HG02885 (cell line): ENCODE measurements around the gene OSGIN1.

Experiments used
- ATAC-seq: cut with Tn5 transposase; IDR thresholded peaks from one replicate; pipeline ENCODE4 v1.9.1; 2021; ENCODE audit warnings: mild to moderate bottlenecking; ENCODE audit not compliant: unreplicated experiment, poor library complexity

The OSGIN1 gene

GRCh38 chr16:83955218-83956130, 2.4 kb downstream of the OSGIN1 start:
- no peak for ATAC-seq

GRCh38 chr16:83956336-83957289, 3.6 kb downstream of the OSGIN1 start:
- ATAC-seq, result peak; percentile 48

DNA sequence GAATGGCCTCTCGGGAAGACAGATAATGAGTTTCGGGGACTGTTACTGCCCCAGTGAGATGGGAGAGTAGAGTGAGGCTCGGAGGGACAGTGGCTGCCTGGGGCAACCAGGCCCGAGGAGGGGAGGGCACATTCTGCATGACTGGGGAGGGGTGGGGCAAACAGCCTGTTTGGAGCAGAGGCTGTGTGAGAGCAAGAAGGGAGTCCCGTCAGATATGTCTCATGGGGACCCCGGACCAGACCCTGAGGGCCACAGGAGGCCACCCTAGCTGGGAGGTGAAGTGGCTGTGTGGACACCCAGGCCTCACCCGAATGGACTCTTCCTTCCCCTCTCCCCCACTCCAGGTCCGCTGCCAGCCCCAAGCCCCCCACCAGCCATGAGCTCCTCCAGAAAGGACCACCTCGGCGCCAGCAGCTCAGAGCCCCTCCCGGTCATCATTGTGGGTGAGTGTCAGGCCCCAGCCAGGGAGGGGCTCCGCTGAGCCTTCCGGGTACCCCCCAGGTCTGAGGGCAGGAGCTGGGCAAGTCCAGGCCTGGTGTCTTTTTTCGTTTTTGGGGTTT, 4.3 kb downstream of the OSGIN1 start:
- ATAC-seq, result no peak

GRCh38 chr16:83958137-83958845, 5.3 kb downstream of the OSGIN1 start:
- ATAC-seq, result no peak

- ATAC-seq, result no peak
Measured at GRCh38 chr16:83958846-83959565, 6.0 kb downstream of the OSGIN1 start.

DNA sequence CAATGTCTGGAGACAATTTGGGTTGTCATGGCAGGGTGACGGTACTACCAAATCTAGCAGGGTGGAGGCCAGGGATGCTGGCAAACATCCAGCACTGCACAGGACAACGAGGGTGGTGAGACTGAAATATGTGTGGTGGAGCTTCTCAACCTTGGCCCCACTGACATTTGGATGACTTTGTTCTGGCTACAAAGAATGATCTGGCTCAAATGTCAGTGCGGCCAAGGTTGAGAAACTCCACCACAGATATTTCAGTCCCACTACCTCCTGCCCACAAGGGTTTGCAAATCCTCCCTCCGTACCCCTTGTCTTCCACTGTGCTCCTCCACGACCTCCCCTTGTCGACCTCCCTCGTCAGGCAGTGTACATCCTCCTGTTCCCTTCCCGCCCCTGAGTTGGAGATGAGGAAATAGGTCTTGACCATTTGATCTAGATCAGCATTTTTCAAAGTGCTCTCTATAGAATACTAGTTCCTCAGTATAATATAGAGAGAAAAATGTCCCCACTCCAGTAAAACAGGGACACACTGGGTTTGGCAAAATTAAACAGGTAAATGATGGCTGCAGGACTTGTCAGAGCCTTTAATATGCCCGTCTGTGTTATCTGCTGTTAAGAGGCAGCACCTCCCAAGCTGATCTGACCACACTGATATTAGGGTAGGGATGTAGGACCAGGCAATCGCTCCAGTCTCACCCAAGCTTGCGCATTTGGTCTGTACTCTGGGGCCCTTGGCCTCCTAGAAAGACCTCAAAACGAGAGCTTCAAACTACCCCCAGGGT, 6.8 kb downstream of the OSGIN1 start:
- ATAC-seq, result no peak

GRCh38 chr16:83960521-83961249, 7.6 kb downstream of the OSGIN1 start:
- no peak for ATAC-seq

GRCh38 chr16:83961591-83961990, 8.6 kb downstream of the OSGIN1 start:
- no peak for ATAC-seq

DNA sequence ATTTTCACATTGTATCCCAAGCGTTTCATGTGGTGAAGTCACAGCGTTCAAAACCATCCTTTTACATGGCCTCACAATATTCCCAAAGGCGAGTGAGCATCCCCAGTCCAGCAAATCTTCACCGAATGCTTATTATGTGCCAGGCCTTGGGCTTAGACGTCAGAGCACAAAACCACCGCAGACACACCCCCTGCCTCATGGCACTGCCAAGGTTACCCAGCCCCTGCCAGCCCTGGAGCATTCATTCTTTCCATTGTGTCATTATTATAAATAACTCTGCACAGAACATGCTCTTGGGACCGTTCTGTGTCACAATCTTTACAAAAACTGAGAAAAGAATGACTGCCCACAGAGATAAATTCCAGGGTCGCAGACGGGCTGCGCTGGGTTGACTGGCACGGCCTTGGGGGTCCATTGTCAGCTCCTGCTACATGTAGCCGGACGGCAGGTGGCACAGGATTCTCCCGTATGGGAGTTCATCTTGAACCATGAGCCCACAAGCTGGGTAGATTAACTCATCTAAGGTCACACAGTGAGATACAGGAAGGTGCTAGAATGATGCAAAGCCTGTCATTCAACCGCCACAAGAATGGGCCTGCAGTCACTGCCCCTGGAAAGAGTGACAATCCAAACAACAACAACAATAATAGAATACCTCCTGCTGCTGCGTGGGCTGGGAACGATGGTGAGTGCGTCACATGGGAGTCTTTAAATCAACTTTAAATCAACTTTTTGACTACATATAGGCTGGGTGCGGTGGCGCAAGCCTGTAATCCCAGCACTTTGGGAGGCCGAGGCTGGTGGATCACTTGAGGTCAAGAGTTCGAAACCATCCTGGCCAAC, 10.5 kb downstream of the OSGIN1 start:
- no peak for ATAC-seq

GRCh38 chr16:83964684-83965443, 11.8 kb downstream of the OSGIN1 start:
- no peak for ATAC-seq

GRCh38 chr16:83965444-83966152, 12.6 kb downstream of the OSGIN1 start:
- ATAC-seq, result no peak

DNA sequence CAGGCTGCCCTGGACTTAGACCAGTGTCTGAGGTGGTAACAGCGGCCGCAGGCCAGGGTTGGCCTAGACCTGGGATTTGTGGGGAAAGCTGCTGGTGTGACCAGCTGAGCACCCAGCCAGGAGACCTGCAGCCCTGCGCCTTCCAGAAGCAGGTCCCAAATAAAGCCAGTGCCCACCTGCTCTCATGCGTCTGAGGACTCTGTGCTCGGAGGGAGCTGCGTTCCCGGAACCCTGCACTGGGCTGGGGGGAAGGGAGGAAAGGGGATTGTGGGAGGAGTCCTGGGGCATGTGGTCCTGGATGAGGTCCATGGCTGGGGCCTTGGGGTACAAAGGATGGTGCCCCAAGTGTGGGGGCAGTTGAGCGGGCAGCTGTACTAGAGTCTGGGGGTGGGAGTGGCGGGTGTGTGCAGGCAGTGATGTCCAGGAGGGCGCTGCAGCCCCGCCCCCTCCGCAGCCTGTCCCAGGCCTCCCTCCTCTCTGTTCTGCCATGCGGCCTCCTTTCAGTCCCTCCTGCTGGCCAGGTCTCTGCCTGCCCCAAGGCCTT, 13.2 kb downstream of the OSGIN1 start:
- ATAC-seq, result no peak

- no peak for ATAC-seq
Measured at GRCh38 chr16:83967091-83967490, 14.1 kb downstream of the OSGIN1 start.

GRCh38 chr16:83967838-83968305, 14.8 kb downstream of the OSGIN1 start, which contains the start of gene NECAB2:
Gene NECAB2, plus strand, starts transcription at chr16:83968244. Its CDS starts 405 bp downstream, at chr16:83968649.
- ATAC-seq, result no peak

DNA sequence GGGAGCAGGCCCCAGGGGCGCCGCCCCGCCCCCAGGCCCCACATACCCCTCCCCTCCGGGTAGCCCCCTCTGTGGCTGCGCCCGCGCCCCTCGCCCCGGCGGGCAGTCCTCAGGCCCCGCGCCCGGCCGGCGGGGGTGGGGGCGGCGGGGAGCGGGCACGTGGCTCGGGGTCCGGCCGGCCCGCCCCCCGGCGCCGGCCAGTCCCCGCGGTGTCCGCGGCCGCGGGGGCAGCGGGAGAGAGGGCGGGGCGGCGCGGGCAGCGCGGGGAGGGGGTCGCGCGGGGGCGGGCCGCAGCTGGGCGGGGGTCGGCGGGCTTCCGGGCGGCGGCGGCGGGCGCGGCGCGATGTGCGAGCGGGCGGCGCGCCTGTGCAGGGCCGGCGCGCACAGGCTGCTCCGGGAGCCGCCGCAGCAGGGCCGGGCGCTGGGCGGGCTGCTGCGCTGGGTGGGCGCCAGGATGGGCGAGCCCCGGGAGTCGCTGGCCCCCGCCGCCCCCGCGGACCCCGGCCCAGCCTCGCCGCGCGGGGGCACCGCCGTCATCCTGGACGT, 15.3 kb downstream of the OSGIN1 start:
- no peak for ATAC-seq
